HEK293T (cell line): ENCODE measurements around the gene LRSAM1.

Experiments
- ARNT ChIP-seq: fragments of 450-650 bp; IDR thresholded peaks from 2 replicates; pipeline ENCODE4 v1.6.1; 2017; ENCODE audit warnings: mild to moderate bottlenecking
- FOXK2 ChIP-seq: fragments of 450-650 bp; IDR thresholded peaks from 2 replicates; pipeline ENCODE4 v1.6.1; 2016; ENCODE audit warnings: mild to moderate bottlenecking
- SP1 ChIP-seq: fragments of 450-650 bp; IDR thresholded peaks from 2 replicates; pipeline ENCODE4 v1.6.1; 2017

DNA sequence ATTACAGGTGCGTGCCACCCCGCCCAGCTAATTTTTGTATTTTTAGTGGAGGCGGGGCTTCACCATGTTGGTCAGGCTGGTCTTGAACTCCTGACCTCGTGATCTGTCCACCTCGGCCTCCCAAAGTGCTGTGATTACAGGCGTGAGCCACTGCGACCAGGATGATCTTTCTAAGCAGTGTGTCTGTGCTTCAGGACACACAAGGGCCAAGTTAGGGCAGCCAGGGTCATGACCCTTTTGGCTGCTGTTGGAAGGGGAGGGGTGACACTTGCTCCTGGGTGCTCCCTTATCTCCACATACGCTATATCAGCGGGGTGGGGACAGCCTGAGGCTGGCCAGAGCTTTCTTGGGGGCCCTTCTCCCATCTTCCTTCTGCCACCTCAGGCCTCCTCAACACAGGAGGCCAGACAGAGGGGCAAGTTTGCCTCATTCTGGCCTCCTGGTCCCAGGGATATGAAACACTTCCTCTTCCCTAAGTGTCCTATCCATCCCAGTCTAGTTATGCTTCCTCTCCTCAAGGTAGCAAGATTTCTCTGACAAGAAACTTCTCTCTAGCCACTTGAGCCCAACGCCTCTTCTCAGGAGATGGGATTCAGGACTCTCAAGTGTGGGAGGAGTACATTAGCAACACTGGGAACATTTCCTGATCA, 29.1 kb upstream of the LRSAM1 start:
- TF ChIP-seq ARNT (no peak), FOXK2 (no peak), SP1 (no peak)
